ENCODE data around the gene TIMM29. TPM values are rescaled to one million over a fixed set of nuclear protein-coding genes. Genes with fewer than 3 reads are reported as not detected.
"Not testable (repeated sequence)": the region's sequence is repeated elsewhere in the genome, so short reads cannot be mapped to it uniquely, and the experiment has no call there.

Gene TIMM29
- total RNA-seq, 4 donors from 2014 or later = 7.6 to 40.5 (median 28.5) TPM

DNA sequence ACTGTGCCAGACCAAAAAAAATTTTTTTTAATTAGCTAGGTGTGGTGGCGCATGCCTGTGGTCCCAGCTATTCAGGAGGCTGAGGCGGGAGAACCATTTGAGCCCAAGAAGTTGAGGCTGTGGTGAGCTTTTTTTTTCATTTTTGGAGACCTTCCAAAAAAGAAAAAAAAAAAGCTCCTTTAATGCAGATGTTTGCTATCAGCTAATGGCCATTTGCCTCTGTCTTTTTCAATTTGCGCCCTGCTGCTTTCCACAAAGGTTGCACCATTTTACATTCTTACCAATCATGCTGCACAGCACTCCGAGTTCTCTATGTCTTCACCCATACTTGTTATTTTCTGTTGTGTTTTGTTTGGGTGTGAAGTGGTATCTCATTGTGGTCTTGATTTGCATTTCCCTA, 16.7 kb downstream of the TIMM29 start:
- H3K4me1 ChIP-seq = no peaks in the 10 kb centered on the region
- intact Hi-C loops (cut with DNase I; ENCODE audit: low total_unique reads) = no loop called here
- no peaks in the 10 kb centered on the region for H3K27me3 ChIP-seq
- H3K27ac ChIP-seq = no peak overlapping the region
- no peak for TF ChIP-seq POLR2A (IDR thresholded peaks at IDR 0.05)
- TF ChIP-seq, protein P1, sequence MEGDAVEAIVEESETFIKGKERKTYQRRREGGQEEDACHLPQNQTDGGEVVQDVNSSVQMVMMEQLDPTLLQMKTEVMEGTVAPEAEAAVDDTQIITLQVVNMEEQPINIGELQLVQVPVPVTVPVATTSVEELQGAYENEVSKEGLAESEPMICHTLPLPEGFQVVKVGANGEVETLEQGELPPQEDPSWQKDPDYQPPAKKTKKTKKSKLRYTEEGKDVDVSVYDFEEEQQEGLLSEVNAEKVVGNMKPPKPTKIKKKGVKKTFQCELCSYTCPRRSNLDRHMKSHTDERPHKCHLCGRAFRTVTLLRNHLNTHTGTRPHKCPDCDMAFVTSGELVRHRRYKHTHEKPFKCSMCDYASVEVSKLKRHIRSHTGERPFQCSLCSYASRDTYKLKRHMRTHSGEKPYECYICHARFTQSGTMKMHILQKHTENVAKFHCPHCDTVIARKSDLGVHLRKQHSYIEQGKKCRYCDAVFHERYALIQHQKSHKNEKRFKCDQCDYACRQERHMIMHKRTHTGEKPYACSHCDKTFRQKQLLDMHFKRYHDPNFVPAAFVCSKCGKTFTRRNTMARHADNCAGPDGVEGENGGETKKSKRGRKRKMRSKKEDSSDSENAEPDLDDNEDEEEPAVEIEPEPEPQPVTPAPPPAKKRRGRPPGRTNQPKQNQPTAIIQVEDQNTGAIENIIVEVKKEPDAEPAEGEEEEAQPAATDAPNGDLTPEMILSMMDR (IDR thresholded peaks at IDR 0.05) = no peak
- DNase-seq = no peak
- H3K9me3 ChIP-seq = no peaks in the 10 kb centered on the region
- no peaks in the 10 kb centered on the region for H3K36me3 ChIP-seq
- H3K4me3 ChIP-seq = no peak overlapping the region

GRCh38 chr19:10946958-10947657, 18.5 kb downstream of the TIMM29 start:
- no peak for DNase-seq
- Histone ChIP-seq H3K4me1 (no peaks in the 10 kb centered on the region), H3K27me3 (no peaks in the 10 kb centered on the region), H3K36me3 (no peaks in the 10 kb centered on the region), H3K9me3 (no peaks in the 10 kb centered on the region), H3K4me3 (no peak overlapping the region), H3K27ac (no peak overlapping the region)
- TF ChIP-seq, protein P1 (IDR thresholded peaks at IDR 0.05) = no peak
- TF ChIP-seq POLR2A (IDR thresholded peaks at IDR 0.05) = no peak
- intact Hi-C loops (cut with DNase I; ENCODE audit: low total_unique reads) = no loop called here

GRCh38 chr19:10952809-10953208, 24.2 kb downstream of the TIMM29 start:
- no peak overlapping the region for H3K27ac ChIP-seq
- no peak for DNase-seq
- H3K4me1 ChIP-seq = no peaks in the 10 kb centered on the region
- H3K27me3 ChIP-seq = no peaks in the 10 kb centered on the region
- H3K9me3 ChIP-seq = no peaks in the 10 kb centered on the region
- intact Hi-C loops (cut with DNase I; ENCODE audit: low total_unique reads) = no loop called here
- no peak for TF ChIP-seq POLR2A (IDR thresholded peaks at IDR 0.05)
- TF ChIP-seq, protein P1 (IDR thresholded peaks at IDR 0.05) = no peak
- H3K4me3 ChIP-seq = no peak overlapping the region
- H3K36me3 ChIP-seq = no peaks in the 10 kb centered on the region

GRCh38 chr19:10959277-10959968, 30.8 kb downstream of the TIMM29 start:
- H3K4me3 ChIP-seq; H3K9me3 ChIP-seq; H3K36me3 ChIP-seq; H3K4me1 ChIP-seq; H3K27me3 ChIP-seq; intact Hi-C loops (cut with DNase I; ENCODE audit: low total_unique reads); DNase-seq; H3K27ac ChIP-seq: not testable (repeated sequence)

GRCh38 chr19:10960314-10961072, 31.9 kb downstream of the TIMM29 start, which contains the start of gene SMARCA4:
Gene SMARCA4 (plus strand): TSS chr19:10961030. CDS start chr19:10984152, 23,122 bp downstream.
- Histone ChIP-seq H3K27me3 (no peaks in the 10 kb centered on the region), H3K4me1 (peaks cover 0 to 6% of the 10 kb centered on the region in 2 donors), H3K36me3 (no peaks in the 10 kb centered on the region), H3K4me3 (peak within 1 kb of the TSS; percentile 63 to 89), H3K9me3 (no peaks in the 10 kb centered on the region), H3K27ac (peak within 1 kb of the TSS; percentile 93)
- intact Hi-C loops (cut with DNase I; ENCODE audit: low total_unique reads) = no loop called here
- DNase-seq = peak; percentile 95 to 98
- peak; percentile 95 to 96 for TF ChIP-seq POLR2A (IDR thresholded peaks at IDR 0.05)
- TF ChIP-seq, protein P1 (IDR thresholded peaks at IDR 0.05) = peak in 1 of 4 experiments; percentile 29

Data from uterus (tissue), 4 donors.